ENCODE measurements around the gene IGDCC3.

Gene IGDCC3

GRCh38 chr15:65338823-65339222 lies 39.0 kb downstream of the IGDCC3 start:
- no peak for DNase-seq

- no peak for DNase-seq
Observed at GRCh38 chr15:65338366-65338765, 39.4 kb downstream of the IGDCC3 start.

DNA sequence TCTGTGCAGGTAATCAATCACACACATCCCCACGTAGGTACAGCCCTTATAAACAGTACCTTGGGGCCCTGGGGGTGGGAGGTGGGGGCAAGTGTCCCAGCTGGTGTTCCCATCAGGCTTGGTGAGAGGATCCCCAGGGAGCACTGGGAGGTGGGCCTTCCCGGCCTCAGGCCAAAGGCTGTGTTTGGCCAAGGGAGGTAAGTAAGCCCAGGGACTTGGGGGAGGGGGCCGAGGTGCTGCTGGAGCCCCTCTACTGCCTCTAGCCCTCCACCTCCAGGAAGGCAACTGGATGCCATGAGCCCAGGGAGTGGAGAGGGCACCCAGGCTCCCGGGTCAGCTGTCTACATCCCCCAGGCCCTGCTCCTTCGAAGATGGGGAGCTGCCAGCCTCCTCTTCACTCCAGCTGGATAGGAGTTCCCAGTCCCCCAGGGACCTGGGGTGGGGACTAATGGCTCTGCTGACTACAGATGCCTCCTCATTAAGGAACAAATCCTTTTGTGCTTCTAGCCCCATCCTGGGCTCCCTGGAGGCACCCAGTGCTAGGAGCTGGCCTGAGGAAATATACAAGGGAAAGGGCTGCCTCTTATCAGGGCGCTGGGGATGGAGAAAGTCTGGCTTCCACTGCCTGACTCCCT lies 40.2 kb downstream of the IGDCC3 start:
- DNase-seq = no peak

DNA sequence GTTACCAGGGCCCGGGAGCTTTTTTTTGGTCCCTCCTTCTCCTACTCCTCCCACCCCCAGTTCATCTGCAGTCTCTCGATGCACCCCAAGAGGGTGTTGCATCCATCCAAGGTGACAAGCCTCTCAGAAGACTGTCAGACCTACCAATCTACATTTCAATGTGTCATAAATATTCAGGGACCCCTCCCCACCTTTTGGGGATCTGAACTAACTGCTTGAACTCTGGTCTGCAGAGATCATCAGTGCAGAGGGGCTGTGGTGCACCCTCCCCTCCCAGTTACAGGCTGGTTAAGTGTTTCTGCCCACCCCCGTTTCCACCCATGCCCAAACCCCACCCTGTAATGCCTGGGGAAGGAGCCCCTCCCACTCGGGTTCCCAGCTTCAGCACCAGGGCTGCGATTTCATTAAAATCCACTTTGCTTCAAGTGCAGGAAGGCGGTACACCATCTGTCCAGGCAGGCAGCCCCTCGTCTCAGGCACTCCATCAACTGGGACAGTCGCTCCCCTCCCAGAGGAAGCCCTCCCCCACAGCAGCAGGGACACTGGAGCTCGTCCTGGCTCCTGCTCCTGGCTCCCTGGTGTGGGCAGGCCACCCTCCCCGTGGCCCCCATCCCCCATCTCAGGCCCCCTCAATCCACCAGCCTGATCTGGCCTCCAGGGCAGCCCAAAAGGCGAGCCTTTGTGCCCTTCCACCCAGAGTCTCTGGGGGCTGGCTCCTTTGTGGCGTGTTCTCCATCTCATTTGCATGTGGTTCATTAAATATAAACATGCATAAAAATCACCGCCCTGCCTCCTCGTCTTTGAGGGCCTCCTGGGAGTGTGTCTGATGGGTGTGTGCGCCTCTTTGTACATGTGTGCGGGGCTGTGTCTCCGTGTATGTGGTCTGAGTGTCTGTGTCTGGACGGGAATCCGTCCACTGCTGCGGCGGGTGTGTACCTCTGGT lies 41.0 kb downstream of the IGDCC3 start:
- DNase-seq = no peak

- no peak for DNase-seq
Observed at GRCh38 chr15:65335278-65336055, 42.3 kb downstream of the IGDCC3 start.

- DNase-seq = no peak
Observed at GRCh38 chr15:65334586-65335231, 43.1 kb downstream of the IGDCC3 start.

- no peak for DNase-seq
Observed at GRCh38 chr15:65333856-65334255, 43.9 kb downstream of the IGDCC3 start.

- DNase-seq = no peak
Observed at GRCh38 chr15:65333148-65333820, 44.5 kb downstream of the IGDCC3 start.

DNA sequence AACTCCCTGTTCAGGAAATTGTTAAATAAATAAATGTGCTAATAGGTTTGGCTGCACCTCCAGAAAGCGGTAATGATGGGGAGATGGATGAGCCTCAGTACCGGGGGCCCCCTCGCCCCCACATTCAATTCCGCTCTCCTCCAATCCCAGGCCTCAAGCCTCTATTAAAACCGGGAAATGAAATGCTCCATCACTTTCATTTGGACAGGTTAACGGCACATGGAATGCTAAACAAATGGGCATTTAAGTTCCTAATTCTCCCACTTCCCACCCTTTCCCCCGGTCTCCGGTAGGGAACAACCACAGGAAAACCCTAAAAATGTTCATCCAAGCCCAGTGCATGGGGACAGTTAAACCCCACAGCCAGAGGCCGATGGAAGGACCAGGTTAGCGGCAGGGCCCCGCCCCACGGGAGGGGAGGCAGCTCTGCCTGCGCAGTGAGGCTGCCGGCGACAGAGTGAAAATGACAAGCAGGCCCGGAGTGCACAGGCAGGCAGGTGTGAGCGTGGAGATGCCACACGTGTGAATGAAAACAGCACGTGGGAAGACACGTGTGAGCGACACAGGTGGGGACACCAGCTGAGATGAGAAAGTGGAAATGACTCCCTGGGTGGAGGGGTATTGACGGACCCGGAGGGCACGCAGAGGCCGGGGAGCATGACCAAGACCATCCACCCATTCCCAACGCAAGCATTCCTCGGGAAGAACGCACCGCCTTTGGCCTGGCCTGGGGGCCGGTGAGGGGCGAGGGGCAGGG lies 45.2 kb downstream of the IGDCC3 start:
- DNase-seq = no peak

GRCh38 chr15:65331811-65332210 lies 46.0 kb downstream of the IGDCC3 start:
- no peak for DNase-seq

DNA sequence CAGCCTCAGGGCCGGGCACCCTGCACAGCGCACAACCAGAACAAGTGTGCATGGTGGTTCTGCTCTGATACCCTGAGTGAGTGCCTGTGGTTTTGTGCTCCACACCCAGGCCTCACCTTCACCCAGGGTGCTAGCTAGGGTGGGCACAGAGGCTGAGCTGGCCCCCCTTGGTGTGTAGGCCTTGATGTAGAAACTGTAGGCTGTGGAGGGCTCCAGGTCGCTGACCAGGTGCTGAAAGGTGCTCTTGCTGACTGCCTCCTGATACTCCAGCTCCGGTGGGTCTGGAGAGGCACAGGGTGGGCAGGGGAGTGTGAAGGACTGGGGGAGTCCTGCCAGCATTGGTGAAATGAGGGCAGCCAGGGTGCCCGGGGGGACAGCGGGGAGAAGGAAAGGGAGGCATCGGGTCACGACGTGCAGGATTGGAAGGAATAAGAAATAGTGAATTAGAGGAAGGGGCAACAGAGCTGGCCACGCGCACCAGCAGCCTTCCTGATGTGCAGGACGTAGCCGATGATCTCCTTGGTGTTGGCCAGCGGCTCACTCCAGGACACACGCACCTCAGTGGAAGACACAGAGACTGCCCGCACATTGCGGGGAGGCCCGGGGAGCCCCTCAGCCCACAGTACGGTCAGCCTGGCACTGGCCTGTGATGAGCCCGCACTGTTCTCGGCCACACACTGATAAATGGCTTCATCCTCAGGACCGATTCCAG lies 46.7 kb downstream of the IGDCC3 start:
- DNase-seq = no peak

- DNase-seq = no peak
Observed at GRCh38 chr15:65329984-65330735, 47.6 kb downstream of the IGDCC3 start.

- DNase-seq = no peak
Observed at GRCh38 chr15:65329288-65329983, 48.4 kb downstream of the IGDCC3 start.

DNA sequence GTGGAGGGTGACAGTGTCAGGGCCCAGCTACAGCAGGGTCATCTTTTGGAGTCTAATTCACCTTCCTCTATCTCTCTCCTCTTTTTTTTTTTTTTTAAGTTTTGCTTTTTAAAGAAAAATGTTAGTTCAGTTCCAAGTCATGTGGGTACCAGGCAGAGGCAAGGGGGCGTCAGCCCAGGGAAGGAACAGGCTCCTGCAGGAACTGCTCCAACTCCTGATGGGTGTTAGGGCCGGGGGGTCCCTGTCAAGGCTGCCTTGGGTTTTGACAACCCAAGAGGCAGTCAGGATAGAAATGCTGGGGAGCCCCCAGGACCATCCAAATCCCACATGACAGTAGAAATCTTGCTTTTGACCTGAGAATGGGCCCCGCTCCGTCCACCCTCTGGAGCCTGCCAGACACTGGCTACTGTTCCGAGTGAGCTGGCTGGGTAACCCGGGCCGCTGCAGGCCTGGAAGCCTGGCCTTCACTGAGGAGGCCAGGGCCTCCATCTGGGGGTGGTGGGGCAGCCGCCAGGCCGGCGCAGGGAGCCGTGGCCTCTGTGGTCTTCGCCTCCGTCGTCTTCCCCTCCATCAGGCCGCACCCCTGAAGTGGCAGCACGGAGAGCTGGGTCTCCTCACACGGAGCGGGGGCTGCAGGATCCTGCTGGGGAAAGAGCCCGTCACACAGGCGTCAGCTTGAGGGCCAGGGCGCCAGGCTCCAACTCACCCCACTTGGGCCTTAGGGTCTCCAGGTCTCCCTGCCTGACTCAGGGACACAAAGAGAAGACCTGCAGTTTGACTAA lies 49.1 kb downstream of the IGDCC3 start:
- DNase-seq = no peak

GRCh38 chr15:65327651-65328393 lies 50.0 kb downstream of the IGDCC3 start:
- DNase-seq = no peak

DNA sequence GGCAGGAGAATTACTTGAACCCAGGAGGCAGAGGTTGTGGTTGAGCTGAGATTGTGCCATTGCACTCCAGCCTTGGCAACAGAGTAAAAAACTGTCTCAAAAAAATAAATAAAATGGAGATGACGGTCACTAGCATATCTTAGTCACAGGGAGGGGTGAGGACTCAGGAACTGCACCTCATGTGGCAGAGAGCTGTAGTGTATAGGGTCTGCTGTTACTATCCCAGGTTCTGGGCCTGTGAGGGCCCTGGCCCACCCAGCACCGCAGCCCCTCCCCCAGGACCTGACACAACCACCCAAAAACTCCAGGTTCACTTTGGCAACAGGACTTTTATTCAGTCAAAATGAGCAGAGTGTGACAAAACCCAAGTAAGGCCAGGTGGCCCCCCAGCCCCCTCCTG lies 51.0 kb downstream of the IGDCC3 start:
- no peak for DNase-seq

GRCh38 chr15:65326117-65326526 lies 51.7 kb downstream of the IGDCC3 start:
- DNase-seq = no peak

GRCh38 chr15:65323071-65323511 lies 54.7 kb downstream of the IGDCC3 start:
- DNase-seq = peak; percentile 79
